Smooth muscle cell (in vitro differentiated cells): ENCODE results near the gene KLHDC8B. TPM values are rescaled to one million over a fixed set of nuclear protein-coding genes. Genes with fewer than 3 reads are reported as not detected.

Experiments
- DNase-seq: peaks from one replicate; lab custom pipeline; 2025; ENCODE audit not compliant: unreplicated experiment; lab: John Stamatoyannopoulos, UW
- H2AFZ ChIP-seq: fragments of 200-600 bp; sonication (generic); 2 replicates; pipeline ENCODE4 v1.6.0; 2016; ENCODE audit warnings: antibody characterized with exemption, low read depth, mild to moderate bottlenecking
- H3F3A ChIP-seq: fragments of 200-600 bp; sonication (generic); 2 replicates; pipeline ENCODE4 v1.6.0; 2017; ENCODE audit warnings: antibody characterized with exemption, low read depth
- H3K27ac ChIP-seq: fragments of 200-600 bp; sonication (generic); 2 replicates; pipeline ENCODE4 v1.5.1; 2016; ENCODE audit warnings: low read depth, mild to moderate bottlenecking
- H3K27me3 ChIP-seq: fragments of 200-600 bp; sonication (generic); 2 replicates; pipeline ENCODE4 v1.6.1; 2016; ENCODE audit warnings: low read depth, mild to moderate bottlenecking
- H3K36me3 ChIP-seq: fragments of 200-600 bp; sonication (generic); 2 replicates; pipeline ENCODE4 v1.5.1; 2016; ENCODE audit warnings: low read depth
- H3K4me1 ChIP-seq: fragments of 200-600 bp; sonication (generic); 2 replicates; pipeline ENCODE4 v1.5.1; 2016; ENCODE audit warnings: low read depth
- H3K4me2 ChIP-seq: fragments of 200-600 bp; sonication (generic); 2 replicates; pipeline ENCODE4 v1.6.0; 2016; ENCODE audit warnings: mild to moderate bottlenecking
- H3K4me3 ChIP-seq: fragments of 200-600 bp; sonication (generic); 2 replicates; pipeline ENCODE4 v1.5.1; 2016; ENCODE audit warnings: mild to moderate bottlenecking
- H3K79me2 ChIP-seq: fragments of 200-600 bp; sonication (generic); 2 replicates; pipeline ENCODE4 v1.6.0; 2016; ENCODE audit warnings: low read depth, mild to moderate bottlenecking
- H3K9ac ChIP-seq: fragments of 200-600 bp; sonication (generic); 2 replicates; pipeline ENCODE4 v1.6.0; 2016; ENCODE audit warnings: low read depth
- H3K9me3 ChIP-seq: fragments of 200-600 bp; sonication (generic); replicated peaks from 2 replicates; pipeline ENCODE4 v1.5.1; 2016; ENCODE audit warnings: low read depth
- H4K20me1 ChIP-seq: fragments of 200-600 bp; sonication (generic); 2 replicates; pipeline ENCODE4 v1.6.0; 2016; ENCODE audit warnings: low read depth
- WGBS: methylation state at CpG from one replicate; pipeline ENCODE4 v1.1.7; 2016; ENCODE audit warnings: low lambda C conversion rate; 5-methylcytosine and 5-hydroxymethylcytosine counted together
- polyA plus RNA-seq: library from polyadenylated mRNA; unstranded; fragments of >200 nt; fragmentation: Nextera tagmentation; extraction: Ambion mirVana; gene quantifications from 2 replicates; pipeline ENCODE4 v1.2.1, GENCODE V29; 2016
- total RNA-seq: library from RNA; depleted of rRNA; stranded (reverse); fragments of >200 nt; gene quantifications from 2 replicates; pipeline ENCODE4 v1.2.3, GENCODE V29; 2014
- TF ChIP-seq, protein P1 (sequence below): fragments of 200-600 bp; sonication (generic); IDR thresholded peaks from 2 replicates; pipeline ENCODE4 v1.5.1; 2017; ENCODE audit warnings: borderline replicate concordance, mild to moderate bottlenecking, antibody characterized with exemption; ENCODE audit not compliant: insufficient read depth, poor library complexity, severe bottlenecking

The KLHDC8B gene
- total and polyA plus RNA-seq, 2 experiments from 2014 or later, result 22.5 to 42.1 TPM

DNA sequence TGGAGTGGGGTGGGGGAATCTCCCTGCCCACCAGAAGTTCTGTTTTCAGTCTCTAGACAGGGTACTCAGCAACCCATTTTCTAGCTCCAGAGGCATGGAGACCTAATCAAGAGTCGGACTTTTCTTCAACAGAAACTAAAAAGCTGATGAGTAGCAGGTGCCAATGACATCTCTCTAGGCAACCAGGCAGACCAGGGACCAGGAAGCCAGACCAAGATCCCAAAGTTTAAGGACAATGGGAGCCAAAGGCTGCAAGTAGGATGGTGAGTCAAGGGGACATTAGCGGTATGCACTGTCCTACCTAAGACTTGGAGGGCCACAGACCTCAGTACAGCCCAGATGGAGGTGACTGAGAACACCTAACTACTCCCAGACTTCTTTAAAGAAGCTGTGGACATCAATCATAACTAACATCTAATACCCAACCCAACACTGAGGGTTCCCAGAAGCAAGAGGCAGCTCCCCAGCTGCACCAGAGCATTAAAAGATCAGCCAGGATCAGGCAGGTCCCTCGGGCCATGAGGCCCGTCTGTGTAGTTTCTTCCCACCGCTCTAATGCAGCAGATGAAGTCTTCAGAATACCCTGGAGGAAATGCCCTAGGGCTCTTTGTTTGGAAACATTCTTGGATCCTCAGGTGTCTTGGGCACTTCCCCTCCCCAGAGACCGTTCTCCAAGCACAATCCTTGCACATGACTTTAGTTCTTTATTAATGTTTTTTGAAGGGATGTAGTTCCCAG lies 6.2 kb upstream of the KLHDC8B start:
- TF ChIP-seq, protein P1, sequence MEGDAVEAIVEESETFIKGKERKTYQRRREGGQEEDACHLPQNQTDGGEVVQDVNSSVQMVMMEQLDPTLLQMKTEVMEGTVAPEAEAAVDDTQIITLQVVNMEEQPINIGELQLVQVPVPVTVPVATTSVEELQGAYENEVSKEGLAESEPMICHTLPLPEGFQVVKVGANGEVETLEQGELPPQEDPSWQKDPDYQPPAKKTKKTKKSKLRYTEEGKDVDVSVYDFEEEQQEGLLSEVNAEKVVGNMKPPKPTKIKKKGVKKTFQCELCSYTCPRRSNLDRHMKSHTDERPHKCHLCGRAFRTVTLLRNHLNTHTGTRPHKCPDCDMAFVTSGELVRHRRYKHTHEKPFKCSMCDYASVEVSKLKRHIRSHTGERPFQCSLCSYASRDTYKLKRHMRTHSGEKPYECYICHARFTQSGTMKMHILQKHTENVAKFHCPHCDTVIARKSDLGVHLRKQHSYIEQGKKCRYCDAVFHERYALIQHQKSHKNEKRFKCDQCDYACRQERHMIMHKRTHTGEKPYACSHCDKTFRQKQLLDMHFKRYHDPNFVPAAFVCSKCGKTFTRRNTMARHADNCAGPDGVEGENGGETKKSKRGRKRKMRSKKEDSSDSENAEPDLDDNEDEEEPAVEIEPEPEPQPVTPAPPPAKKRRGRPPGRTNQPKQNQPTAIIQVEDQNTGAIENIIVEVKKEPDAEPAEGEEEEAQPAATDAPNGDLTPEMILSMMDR, result no peak
- peak overlapping the region; percentile 84 for H3K9ac ChIP-seq
- WGBS, result 46% methylated on average over 6 of the region's 6 CpGs
- H3F3A ChIP-seq, result no peaks in the 10 kb centered on the region
- H3K79me2 ChIP-seq, result peaks cover 23% of the 10 kb centered on the region
- no peaks in the 10 kb centered on the region for H3K27me3 ChIP-seq
- H3K27ac ChIP-seq, result peak overlapping the region; percentile 43
- no peak for DNase-seq
- peak overlapping the region; percentile 74 for H3K4me3 ChIP-seq
- H3K4me1 ChIP-seq, result peaks cover 10% of the 10 kb centered on the region
- H3K9me3 ChIP-seq, result no peaks in the 10 kb centered on the region
- peak overlapping the region; percentile 97 for H3K4me2 ChIP-seq
- no peaks in the 10 kb centered on the region for H3K36me3 ChIP-seq
- peaks cover 13% of the 10 kb centered on the region for H4K20me1 ChIP-seq
- H2AFZ ChIP-seq, result no peak overlapping the region

DNA sequence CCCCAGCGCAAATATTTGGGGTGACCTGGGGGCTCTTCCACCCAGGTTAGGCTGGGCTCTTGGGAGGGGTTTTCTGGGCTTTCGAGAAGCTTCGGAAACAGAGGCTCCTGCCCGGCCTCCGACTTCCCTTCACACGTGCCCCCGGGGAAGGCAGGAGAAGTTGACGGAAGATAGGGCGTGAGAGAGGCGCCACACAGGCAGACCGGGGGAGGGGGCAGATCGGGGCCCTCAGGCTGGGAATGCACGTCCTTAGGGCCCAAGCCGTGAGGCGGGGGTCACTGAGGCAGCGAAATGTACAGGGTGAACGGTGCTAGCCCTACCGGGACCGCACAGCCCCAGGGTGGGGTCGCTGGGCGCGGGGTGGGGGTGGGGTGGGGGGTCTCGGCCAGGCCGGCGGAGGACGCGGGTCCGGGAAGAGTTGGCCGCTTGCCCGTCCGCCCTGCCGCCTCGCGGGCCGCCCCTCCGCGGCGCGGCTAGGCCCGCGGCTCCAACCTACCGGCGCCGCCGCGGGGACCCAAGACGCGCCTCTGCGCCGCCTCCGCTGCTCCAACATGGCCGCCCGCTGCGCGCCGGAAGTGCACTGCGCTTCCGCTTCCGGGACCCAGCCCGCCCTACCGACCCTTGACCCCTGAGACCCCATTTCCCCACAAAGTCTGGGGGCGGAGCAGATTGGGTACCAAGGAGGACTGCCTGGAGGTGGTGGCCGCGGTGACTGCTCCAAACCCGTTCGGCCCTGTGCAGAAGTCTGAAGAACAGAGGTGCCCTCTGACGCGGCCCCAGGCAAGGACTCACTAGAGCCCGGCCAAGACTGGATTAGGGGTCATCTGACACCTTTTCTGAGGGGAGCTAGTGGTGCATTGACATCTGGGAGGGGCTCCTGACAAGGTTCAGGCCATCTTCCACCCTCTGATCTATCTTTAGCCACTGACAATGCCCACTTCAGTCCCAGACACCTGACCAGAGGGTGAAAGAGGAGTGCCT lies 5.3 kb upstream of the KLHDC8B start, which contains the start of gene CCDC71:
Gene CCDC71 (minus strand): TSS at position 561 of the 981 bp plus-strand sequence. CDS start 2,123 bp downstream, outside the sequence.
- 5% methylated on average over 45 of the region's 69 CpGs for WGBS
- Histone ChIP-seq H3K36me3 (no peaks in the 10 kb centered on the region), H3K9ac (peak within 1 kb of the TSS; percentile 84), H2AFZ (peak within 1 kb of the TSS; percentile 85), H3K27ac (peak within 1 kb of the TSS; percentile 43), H3K9me3 (no peaks in the 10 kb centered on the region), H3K4me1 (peaks cover 10% of the 10 kb centered on the region), H3K79me2 (peaks cover 23% of the 10 kb centered on the region), H3F3A (no peaks in the 10 kb centered on the region), H4K20me1 (peaks cover 10% of the 10 kb centered on the region), H3K4me3 (peak within 1 kb of the TSS; percentile 74), H3K27me3 (no peaks in the 10 kb centered on the region), H3K4me2 (peak within 1 kb of the TSS; percentile 97)
- no peak for DNase-seq
- TF ChIP-seq, protein P1, result no peak

DNA sequence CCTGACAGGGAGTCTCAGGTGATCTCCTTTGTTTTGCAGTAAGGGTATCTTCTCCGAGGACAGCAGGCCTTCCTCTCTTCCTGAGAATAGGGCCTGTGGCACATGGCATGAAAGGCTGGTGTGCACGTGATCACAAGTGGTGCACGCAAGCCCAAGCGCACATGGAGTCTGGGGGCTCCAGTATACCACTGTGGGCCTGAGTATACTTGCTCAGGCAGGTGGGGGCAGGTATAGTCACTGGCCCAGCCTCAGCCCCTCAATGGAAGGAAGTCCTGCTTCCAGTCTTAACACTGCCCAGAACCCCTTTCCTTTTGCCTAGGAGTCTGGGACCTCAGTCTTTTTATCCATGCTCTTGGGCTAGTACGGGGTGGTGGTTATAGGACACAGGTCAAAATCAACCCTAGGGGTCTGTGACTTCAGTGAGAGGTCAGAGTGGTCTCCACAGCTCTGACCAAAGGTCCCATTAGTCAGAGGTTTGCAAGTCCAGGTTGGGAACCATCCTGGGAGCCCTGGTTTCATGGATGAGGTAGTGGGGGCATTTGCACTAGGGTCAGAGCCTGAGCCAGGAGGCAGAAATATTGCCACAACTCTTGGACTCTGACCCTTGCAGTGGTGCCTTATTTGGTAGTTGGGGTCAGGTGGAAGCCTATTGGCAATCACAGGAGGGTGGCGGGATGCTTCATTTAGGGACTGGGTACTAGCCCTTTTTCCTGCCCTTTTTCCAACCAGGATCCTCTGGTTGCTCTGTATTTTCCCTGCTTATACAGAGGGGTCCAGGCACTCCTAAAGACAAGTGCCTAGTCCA lies 4.4 kb upstream of the KLHDC8B start:
- Histone ChIP-seq H3K27me3 (no peaks in the 10 kb centered on the region), H3K4me3 (peak overlapping the region; percentile 74), H2AFZ (peak overlapping the region; percentile 85), H3K9me3 (no peaks in the 10 kb centered on the region), H3K9ac (no peak overlapping the region), H3K4me2 (peak overlapping the region; percentile 97), H3K36me3 (no peaks in the 10 kb centered on the region), H3F3A (no peaks in the 10 kb centered on the region), H3K4me1 (peaks cover 10% of the 10 kb centered on the region), H3K27ac (no peak overlapping the region), H3K79me2 (peaks cover 32% of the 10 kb centered on the region), H4K20me1 (peaks cover 10% of the 10 kb centered on the region)
- TF ChIP-seq, protein P1, result no peak
- WGBS, result 91% methylated on average over 6 of the region's 6 CpGs
- no peak for DNase-seq
